ENCODE results near the gene CRIP3. TPM values are rescaled to one million over a fixed set of nuclear protein-coding genes. Genes with fewer than 3 reads are reported as not detected.

CRIP3 gene
- total RNA-seq, 1 experiment from 2014 or later: not detected

GRCh38 chr6:43283905-43284304 is 24.7 kb downstream of the CRIP3 start:
- Histone ChIP-seq H3K4me3 (ENCODE audit: low read depth, low read length) (no peak overlapping the region), H3K27me3 (replicated peaks; ENCODE audit: control insufficient read depth, insufficient read depth, low read length) (no peaks in the 10 kb centered on the region), H3K9me3 (no peaks in the 10 kb centered on the region), H3K36me3 (ENCODE audit: control insufficient read depth, insufficient read depth, low read length) (no peaks in the 10 kb centered on the region), H3K4me1 (peaks cover 17% of the 10 kb centered on the region)
- peaks cover 17% of the 10 kb centered on the region for H3K4me1 Mint-ChIP-seq (ENCODE audit: low read depth, unreplicated experiment)
- no peak for DNase-seq
- no peaks in the 10 kb centered on the region for H3K27me3 Mint-ChIP-seq (ENCODE audit: insufficient read depth, unreplicated experiment)
- BruUV-seq (replicated peaks): no TSS peak
- no peaks in the 10 kb centered on the region for H3K9me3 Mint-ChIP-seq (ENCODE audit: unreplicated experiment)
- POLR2A ChIA-PET: no interaction called here
- H3K36me3 Mint-ChIP-seq (ENCODE audit: insufficient read depth, unreplicated experiment): no peaks in the 10 kb centered on the region
- intact Hi-C loops (cut with micrococcal nuclease; ENCODE audit: unreplicated experiment): no loop called here
- H3K4me3 Mint-ChIP-seq (ENCODE audit: unreplicated experiment): no peak overlapping the region
- CTCF ChIA-PET: no interaction called here
- TF ChIP-seq CTCF (IDR thresholded peaks at IDR 0.05; ENCODE audit: insufficient read depth in 1 of 2, low read depth in 1 of 2, low read length in 1 of 2, severe bottlenecking in 1 of 2, unreplicated experiment in 1 of 2): no peak
- H3K27ac Mint-ChIP-seq (ENCODE audit: unreplicated experiment): no peak overlapping the region

GRCh38 chr6:43283514-43283901 is 25.1 kb downstream of the CRIP3 start:
- H3K4me3 Mint-ChIP-seq (ENCODE audit: unreplicated experiment): no peak overlapping the region
- ChIA-PET CTCF (no interaction called here), POLR2A (interaction anchor here (0.5 kb wide), 1 partner anchor 116 kb away, joined by 4 read pairs; no protein-coding TSS in a partner anchor)
- no peaks in the 10 kb centered on the region for H3K36me3 Mint-ChIP-seq (ENCODE audit: insufficient read depth, unreplicated experiment)
- Histone ChIP-seq H3K27me3 (replicated peaks; ENCODE audit: control insufficient read depth, insufficient read depth, low read length) (no peaks in the 10 kb centered on the region), H3K4me3 (ENCODE audit: low read depth, low read length) (no peak overlapping the region), H3K4me1 (peaks cover 20% of the 10 kb centered on the region), H3K36me3 (ENCODE audit: control insufficient read depth, insufficient read depth, low read length) (no peaks in the 10 kb centered on the region), H3K9me3 (no peaks in the 10 kb centered on the region)
- BruUV-seq (replicated peaks): no TSS peak
- no peak for TF ChIP-seq CTCF (IDR thresholded peaks at IDR 0.05; ENCODE audit: insufficient read depth in 1 of 2, low read depth in 1 of 2, low read length in 1 of 2, severe bottlenecking in 1 of 2, unreplicated experiment in 1 of 2)
- no peaks in the 10 kb centered on the region for H3K9me3 Mint-ChIP-seq (ENCODE audit: unreplicated experiment)
- intact Hi-C loops (cut with micrococcal nuclease; ENCODE audit: unreplicated experiment): no loop called here
- peaks cover 21% of the 10 kb centered on the region for H3K4me1 Mint-ChIP-seq (ENCODE audit: low read depth, unreplicated experiment)
- DNase-seq: no peak
- no peaks in the 10 kb centered on the region for H3K27me3 Mint-ChIP-seq (ENCODE audit: insufficient read depth, unreplicated experiment)
- H3K27ac Mint-ChIP-seq (ENCODE audit: unreplicated experiment): no peak overlapping the region

- Mint-ChIP-seq H3K9me3 (ENCODE audit: unreplicated experiment) (no peaks in the 10 kb centered on the region), H3K4me3 (ENCODE audit: unreplicated experiment) (no peak overlapping the region), H3K4me1 (ENCODE audit: low read depth, unreplicated experiment) (peaks cover 25% of the 10 kb centered on the region), H3K36me3 (ENCODE audit: insufficient read depth, unreplicated experiment) (no peaks in the 10 kb centered on the region), H3K27me3 (ENCODE audit: insufficient read depth, unreplicated experiment) (no peaks in the 10 kb centered on the region), H3K27ac (ENCODE audit: unreplicated experiment) (no peak overlapping the region)
- no peaks in the 10 kb centered on the region for H3K36me3 ChIP-seq (ENCODE audit: control insufficient read depth, insufficient read depth, low read length)
- ChIA-PET POLR2A (interaction anchor here (0.5 kb wide), 1 partner anchor 116 kb away, joined by 4 read pairs; no protein-coding TSS in a partner anchor), CTCF (no interaction called here)
- H3K9me3 ChIP-seq: no peaks in the 10 kb centered on the region
- no peaks in the 10 kb centered on the region for H3K27me3 ChIP-seq (replicated peaks; ENCODE audit: control insufficient read depth, insufficient read depth, low read length)
- BruUV-seq (replicated peaks): no TSS peak
- TF ChIP-seq CTCF (IDR thresholded peaks at IDR 0.05; ENCODE audit: insufficient read depth in 1 of 2, low read depth in 1 of 2, low read length in 1 of 2, severe bottlenecking in 1 of 2, unreplicated experiment in 1 of 2): no peak
- H3K4me1 ChIP-seq: peaks cover 27% of the 10 kb centered on the region
- intact Hi-C loops (cut with micrococcal nuclease; ENCODE audit: unreplicated experiment): no loop called here
- DNase-seq: no peak
- H3K4me3 ChIP-seq (ENCODE audit: low read depth, low read length): no peak overlapping the region
These were observed 25.8 kb downstream of the CRIP3 start for GRCh38 chr6:43282636-43283513.

Data from Caco-2 (cell line).